H9 (cell line): ENCODE results near the gene EFCAB6. TPM values are rescaled to one million over a fixed set of nuclear protein-coding genes. Genes with fewer than 3 reads are reported as not detected.

Experiments
- DNase-seq: peaks from one replicate; pipeline ENCODE4 v3.0.0-alpha.2; 2017
- H2AFZ ChIP-seq: one replicate; pipeline ENCODE4 v1.6.1; 2013; ENCODE audit warnings: mild to moderate bottlenecking, low read length, control low read depth, moderate library complexity
- H2AK5ac ChIP-seq: 2 replicates; pipeline ENCODE4 v1.6.1; 2013; ENCODE audit warnings: low read length, control low read depth, mixed read lengths; ENCODE audit not compliant: insufficient read length
- H2BK120ac ChIP-seq: one replicate; pipeline ENCODE4 v1.6.1; 2013; ENCODE audit warnings: low read depth, mild to moderate bottlenecking, low read length, control low read depth, inconsistent platforms; ENCODE audit not compliant: poor library complexity, severe bottlenecking
- H2BK12ac ChIP-seq: 2 replicates; pipeline ENCODE4 v1.6.1; 2013; ENCODE audit warnings: low read length, control low read depth, mixed read lengths, low read depth; ENCODE audit not compliant: insufficient read length
- H2BK15ac ChIP-seq: 2 replicates; pipeline ENCODE4 v1.6.1; 2013; ENCODE audit warnings: low read depth, low read length, control low read depth
- H2BK20ac ChIP-seq: one replicate; pipeline ENCODE4 v1.6.1; 2013; ENCODE audit warnings: low read depth, mild to moderate bottlenecking, low read length, control low read depth, inconsistent platforms; ENCODE audit not compliant: poor library complexity, severe bottlenecking
- H2BK5ac ChIP-seq: 2 replicates; pipeline ENCODE4 v1.6.1; 2013; ENCODE audit warnings: low read length, control low read depth, mixed read lengths; ENCODE audit not compliant: insufficient read length
- H3K14ac ChIP-seq: 2 replicates; pipeline ENCODE4 v1.6.1; 2013; ENCODE audit warnings: low read length, control low read depth; ENCODE audit not compliant: insufficient read depth
- H3K18ac ChIP-seq: 2 replicates; pipeline ENCODE4 v1.6.1; 2013; ENCODE audit warnings: low read depth, mild to moderate bottlenecking, mixed read lengths, low read length, control low read depth; ENCODE audit not compliant: insufficient read length
- H3K23ac ChIP-seq: 2 replicates; pipeline ENCODE4 v1.6.1; 2013; ENCODE audit warnings: low read length, control low read depth, mixed read lengths, low read depth; ENCODE audit not compliant: insufficient read length
- H3K23me2 ChIP-seq: 2 replicates; pipeline ENCODE4 v1.6.1; 2013; ENCODE audit warnings: low read depth, mild to moderate bottlenecking, mixed read lengths, low read length, control low read depth; ENCODE audit not compliant: insufficient read length, poor library complexity, severe bottlenecking
- H3K27ac ChIP-seq: 2 replicates; pipeline ENCODE4 v1.5.1; 2013; ENCODE audit warnings: low read length, control low read depth, mixed read lengths, low read depth; ENCODE audit not compliant: insufficient read length
- H3K27me3 ChIP-seq: 2 replicates; pipeline ENCODE4 v1.6.1; 2013; ENCODE audit warnings: low read length, control low read depth, inconsistent platforms; ENCODE audit not compliant: insufficient read depth
- H3K4ac ChIP-seq: 2 replicates; pipeline ENCODE4 v1.6.1; 2013; ENCODE audit warnings: low read depth, mild to moderate bottlenecking, control low read depth, inconsistent platforms, low read length, moderate library complexity
- H3K4me1 ChIP-seq: 2 replicates; pipeline ENCODE4 v1.6.1; 2013; ENCODE audit warnings: low read length, control low read depth, inconsistent platforms; ENCODE audit not compliant: insufficient read depth
- H3K4me2 ChIP-seq: 2 replicates; pipeline ENCODE4 v1.6.1; 2013; ENCODE audit warnings: low read length, control low read depth, mixed read lengths; ENCODE audit not compliant: insufficient read length, insufficient read depth
- H3K56ac ChIP-seq: 2 replicates; pipeline ENCODE4 v1.6.1; 2013; ENCODE audit warnings: low read depth, mild to moderate bottlenecking, mixed read lengths, low read length, control low read depth; ENCODE audit not compliant: insufficient read length
- H3K79me1 ChIP-seq: 2 replicates; pipeline ENCODE4 v1.6.1; 2013; ENCODE audit warnings: low read depth, mild to moderate bottlenecking, moderate library complexity, low read length, control low read depth, inconsistent platforms; ENCODE audit not compliant: insufficient read depth, poor library complexity, severe bottlenecking
- H3K79me2 ChIP-seq: 2 replicates; pipeline ENCODE4 v1.6.1; 2013; ENCODE audit warnings: low read length, control low read depth, inconsistent platforms; ENCODE audit not compliant: insufficient read depth
- H3K9ac ChIP-seq: 2 replicates; pipeline ENCODE4 v1.6.1; 2013; ENCODE audit warnings: low read length, control low read depth, mixed read lengths; ENCODE audit not compliant: insufficient read length; ENCODE audit errors: extremely low read depth
- H3K9me3 ChIP-seq: one replicate; pipeline ENCODE4 v1.6.1; 2013; ENCODE audit warnings: low read depth, low read length, inconsistent platforms; ENCODE audit not compliant: control insufficient read depth
- H3T11ph ChIP-seq: one replicate; pipeline ENCODE4 v1.6.1; 2013; ENCODE audit warnings: mild to moderate bottlenecking, low read length, control low read depth, inconsistent platforms
- H4K20me1 ChIP-seq: one replicate; pipeline ENCODE4 v1.6.1; 2013; ENCODE audit not compliant: control insufficient read depth, insufficient read length, insufficient read depth
- H4K5ac ChIP-seq: 2 replicates; pipeline ENCODE4 v1.6.1; 2013; ENCODE audit warnings: low read depth, mild to moderate bottlenecking, mixed read lengths, low read length, control low read depth; ENCODE audit not compliant: insufficient read length
- H4K8ac ChIP-seq: replicated peaks from 2 replicates; pipeline ENCODE4 v1.6.1; 2013; ENCODE audit warnings: low read length, control low read depth, mixed read lengths, low read depth; ENCODE audit not compliant: insufficient read length
- H4K91ac ChIP-seq: 2 replicates; pipeline ENCODE4 v1.6.1; 2013; ENCODE audit warnings: low read depth, mild to moderate bottlenecking, moderate library complexity, mixed read lengths, low read length, control low read depth; ENCODE audit not compliant: insufficient read length
- H3K27ac Mint-ChIP-seq, 3 experiments: 2 replicates in 2 of 3; 3 replicates in 1 of 3; pipeline ENCODE4 v1.8.0; 2020 to 2021; ENCODE audit warnings: mixed read lengths in 3 of 3, mild to moderate bottlenecking in 1 of 3, moderate library complexity in 1 of 3
- H3K27me3 Mint-ChIP-seq: 2 replicates; pipeline ENCODE4 v1.8.0; 2021; ENCODE audit warnings: low read depth, mild to moderate bottlenecking, moderate library complexity, mixed read lengths
- H3K36me3 Mint-ChIP-seq, 3 experiments: 2 replicates in 2 of 3; 3 replicates in 1 of 3; pipeline ENCODE4 v1.8.0; 2020 to 2021; ENCODE audit warnings: low read depth in 3 of 3, mixed read lengths in 3 of 3; ENCODE audit not compliant: insufficient read depth in 1 of 3
- H3K4me1 Mint-ChIP-seq, 2 experiments: 2 replicates each; pipeline ENCODE4 v1.8.0; 2020; ENCODE audit warnings: mixed read lengths in 2 of 2
- H3K4me3 Mint-ChIP-seq, 2 experiments: 2 replicates in 1 of 2; 3 replicates in 1 of 2; pipeline ENCODE4 v1.8.0; 2020 to 2021; ENCODE audit warnings: mild to moderate bottlenecking in 2 of 2, mixed read lengths in 2 of 2, moderate library complexity in 1 of 2
- H3K9me3 Mint-ChIP-seq, 2 experiments: 2 replicates in 1 of 2; 3 replicates in 1 of 2; pipeline ENCODE4 v1.8.0; 2020; ENCODE audit warnings: mild to moderate bottlenecking in 2 of 2, mixed read lengths in 2 of 2, moderate library complexity in 1 of 2
- CTCF ChIP-seq: fragments of 200-600 bp; sonication (generic); conservative IDR thresholded peaks from 3 replicates; pipeline ENCODE4 v1.8.0; 2021; ENCODE audit warnings: antibody characterized with exemption, mild to moderate bottlenecking
- WGBS: extraction: QIAGEN DNeasy Blood & Tissue Kit; methylation state at CpG from one replicate; pipeline ENCODE4 v1.1.7; 2013; ENCODE audit warnings: missing lambda C conversion rate, low lambda C conversion rate, mixed read lengths; ENCODE audit not compliant: insufficient read length; ENCODE audit errors: extremely low coverage; 5-methylcytosine and 5-hydroxymethylcytosine counted together
- total RNA-seq: library from RNA; stranded (reverse); gene quantifications from 2 replicates; pipeline ENCODE4 v1.2.1, GENCODE V29; 2021

Gene EFCAB6
- total RNA-seq, 1 experiment from 2014 or later, result 0.31 TPM

- Mint-ChIP-seq H3K4me3 (no peak overlapping the region), H3K36me3 (peaks cover 0 to 6% (median 0%) of the 10 kb centered on the region in 3 experiments; a peak in 5 of 7 replicates), H3K27ac (no peak overlapping the region), H3K4me1 (peaks cover 29 to 36% of the 10 kb centered on the region in 2 experiments), H3K9me3 (no peaks in the 10 kb centered on the region), H3K27me3 (peaks cover 4% of the 10 kb centered on the region; the same call in 1 of the 2 replicates)
- no peak overlapping the region for H4K91ac ChIP-seq
- WGBS, result no CpG with 5 or more reads among the region's 9 CpGs
- no peak for DNase-seq
- no peak overlapping the region for H3K56ac ChIP-seq
- no peak overlapping the region for H4K5ac ChIP-seq
- no peak overlapping the region for H3K18ac ChIP-seq
- no peaks in the 10 kb centered on the region for H4K20me1 ChIP-seq
- H3K23ac ChIP-seq, result no peak overlapping the region
- TF ChIP-seq CTCF, result no peak
- no peak overlapping the region for H2BK12ac ChIP-seq
- H3K79me2 ChIP-seq, result no peaks in the 10 kb centered on the region
- H3K4me1 ChIP-seq, result no peaks in the 10 kb centered on the region; the same call in 1 of the 2 replicates
- no peak overlapping the region for H2BK20ac ChIP-seq
- no peak overlapping the region for H3T11ph ChIP-seq
- no peaks in the 10 kb centered on the region for H3K27me3 ChIP-seq
- H3K23me2 ChIP-seq, result peaks cover 6% of the 10 kb centered on the region
- no peak overlapping the region for H2AK5ac ChIP-seq
- no peak overlapping the region for H3K4me2 ChIP-seq
- H3K9ac ChIP-seq, result no peak overlapping the region
- no peaks in the 10 kb centered on the region for H3K79me1 ChIP-seq
- H4K8ac ChIP-seq, result no peak overlapping the region
- H3K4ac ChIP-seq, result no peak overlapping the region
- H2BK5ac ChIP-seq, result no peak overlapping the region
- H3K9me3 ChIP-seq, result no peaks in the 10 kb centered on the region
- H3K14ac ChIP-seq, result no peak overlapping the region
- no peak overlapping the region for H3K27ac ChIP-seq
- H2BK15ac ChIP-seq, result no peak overlapping the region
- no peak overlapping the region for H2AFZ ChIP-seq
- no peak overlapping the region for H2BK120ac ChIP-seq
Measured at GRCh38 chr22:43817402-43817801, 5.3 kb upstream of the EFCAB6 start.
